ENCODE results near the gene DGUOK.

Gene DGUOK

DNA sequence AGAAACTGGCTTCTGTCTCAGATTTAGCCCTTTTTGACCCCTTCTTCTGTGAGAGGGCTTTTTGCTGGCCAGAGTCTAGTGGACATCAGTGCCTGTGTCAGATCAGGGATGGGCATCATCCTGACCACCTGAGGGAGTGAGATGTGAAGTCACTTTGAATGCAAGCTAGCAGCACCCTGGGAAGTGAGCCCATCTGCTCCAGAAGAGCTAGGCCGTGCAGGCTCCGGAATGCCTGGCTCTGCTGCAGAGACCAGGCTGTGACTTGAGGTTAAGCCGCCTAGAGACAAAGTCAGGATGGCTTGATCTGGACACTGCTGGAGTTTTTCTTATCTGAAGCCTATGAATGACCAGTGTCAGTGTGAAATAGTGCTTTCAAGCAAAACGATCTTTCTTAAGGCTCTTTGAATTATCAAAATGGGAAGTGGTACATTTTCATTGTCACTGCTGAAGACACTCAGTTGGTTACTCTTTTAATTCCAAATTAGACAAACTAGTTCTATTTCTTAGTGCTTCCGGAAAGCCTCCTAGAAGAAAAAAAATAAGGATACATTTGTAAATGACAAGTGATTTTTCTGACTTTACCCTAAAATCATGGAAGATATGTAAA lies 20.8 kb downstream of the DGUOK start:
- no peak for TF ChIP-seq EZH2 (IDR thresholded peaks at IDR 0.05; ENCODE audit: borderline replicate concordance, low read length)
- TF ChIP-seq, protein P1, sequence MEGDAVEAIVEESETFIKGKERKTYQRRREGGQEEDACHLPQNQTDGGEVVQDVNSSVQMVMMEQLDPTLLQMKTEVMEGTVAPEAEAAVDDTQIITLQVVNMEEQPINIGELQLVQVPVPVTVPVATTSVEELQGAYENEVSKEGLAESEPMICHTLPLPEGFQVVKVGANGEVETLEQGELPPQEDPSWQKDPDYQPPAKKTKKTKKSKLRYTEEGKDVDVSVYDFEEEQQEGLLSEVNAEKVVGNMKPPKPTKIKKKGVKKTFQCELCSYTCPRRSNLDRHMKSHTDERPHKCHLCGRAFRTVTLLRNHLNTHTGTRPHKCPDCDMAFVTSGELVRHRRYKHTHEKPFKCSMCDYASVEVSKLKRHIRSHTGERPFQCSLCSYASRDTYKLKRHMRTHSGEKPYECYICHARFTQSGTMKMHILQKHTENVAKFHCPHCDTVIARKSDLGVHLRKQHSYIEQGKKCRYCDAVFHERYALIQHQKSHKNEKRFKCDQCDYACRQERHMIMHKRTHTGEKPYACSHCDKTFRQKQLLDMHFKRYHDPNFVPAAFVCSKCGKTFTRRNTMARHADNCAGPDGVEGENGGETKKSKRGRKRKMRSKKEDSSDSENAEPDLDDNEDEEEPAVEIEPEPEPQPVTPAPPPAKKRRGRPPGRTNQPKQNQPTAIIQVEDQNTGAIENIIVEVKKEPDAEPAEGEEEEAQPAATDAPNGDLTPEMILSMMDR (IDR thresholded peaks at IDR 0.05; ENCODE audit: low read length): no peak
- Histone ChIP-seq H3K27ac (ENCODE audit: low read depth, low read length, poor library complexity, severe bottlenecking) (no peak overlapping the region), H3K36me3 (ENCODE audit: insufficient read depth, low read length) (peaks cover 95% of the 10 kb centered on the region), H4K20me1 (ENCODE audit: insufficient read depth, low read length) (no peaks in the 10 kb centered on the region), H3K4me1 (ENCODE audit: insufficient read depth, low read length, severe bottlenecking) (no peaks in the 10 kb centered on the region), H3F3A (ENCODE audit: insufficient read depth, low read length) (no peaks in the 10 kb centered on the region), H3K9me3 (ENCODE audit: low read length) (no peaks in the 10 kb centered on the region), H3K4me2 (ENCODE audit: low read length) (no peak overlapping the region), H3K9me2 (ENCODE audit: low read depth, low read length) (no peaks in the 10 kb centered on the region), H3K4me3 (ENCODE audit: low read depth, low read length, poor library complexity, severe bottlenecking) (no peak overlapping the region), H3K27me3 (ENCODE audit: insufficient read depth, low read length) (no peaks in the 10 kb centered on the region), H3K79me2 (ENCODE audit: insufficient read depth, low read length) (peaks cover 5% of the 10 kb centered on the region), H2AFZ (ENCODE audit: low read length) (no peak overlapping the region), H3K9ac (ENCODE audit: low read length) (no peak overlapping the region)

DNA sequence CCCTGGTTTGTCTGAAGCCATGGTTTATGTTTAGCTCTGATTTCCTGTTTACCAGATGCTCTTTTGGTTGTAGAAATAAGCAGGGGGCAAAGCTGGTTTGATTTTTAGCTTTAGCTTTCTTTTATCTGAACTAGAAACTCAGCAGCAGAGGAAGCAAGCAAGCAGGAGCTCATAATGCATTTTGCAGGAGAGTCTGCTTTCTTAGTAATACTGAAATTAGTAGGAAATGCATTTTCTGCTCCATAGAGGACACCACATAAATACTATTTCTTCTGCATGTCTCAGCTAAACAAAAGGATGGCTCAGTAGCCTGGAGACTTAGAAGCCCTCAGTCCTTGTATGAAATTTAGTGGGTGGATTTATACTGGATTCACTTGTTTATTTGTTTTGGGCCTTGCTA lies 23.1 kb downstream of the DGUOK start:
- H3K9me2 ChIP-seq (ENCODE audit: low read depth, low read length): no peaks in the 10 kb centered on the region
- no peaks in the 10 kb centered on the region for H3K4me1 ChIP-seq (ENCODE audit: insufficient read depth, low read length, severe bottlenecking)
- no peaks in the 10 kb centered on the region for H3K9me3 ChIP-seq (ENCODE audit: low read length)
- H3F3A ChIP-seq (ENCODE audit: insufficient read depth, low read length): no peaks in the 10 kb centered on the region
- no peak overlapping the region for H2AFZ ChIP-seq (ENCODE audit: low read length)
- H3K27me3 ChIP-seq (ENCODE audit: insufficient read depth, low read length): no peaks in the 10 kb centered on the region
- TF ChIP-seq EZH2 (IDR thresholded peaks at IDR 0.05; ENCODE audit: borderline replicate concordance, low read length): no peak
- TF ChIP-seq, protein P1 (IDR thresholded peaks at IDR 0.05; ENCODE audit: low read length): no peak
- H3K4me2 ChIP-seq (ENCODE audit: low read length): no peak overlapping the region
- no peaks in the 10 kb centered on the region for H3K79me2 ChIP-seq (ENCODE audit: insufficient read depth, low read length)
- H3K4me3 ChIP-seq (ENCODE audit: low read depth, low read length, poor library complexity, severe bottlenecking): no peak overlapping the region
- no peaks in the 10 kb centered on the region for H4K20me1 ChIP-seq (ENCODE audit: insufficient read depth, low read length)
- peaks cover 91% of the 10 kb centered on the region for H3K36me3 ChIP-seq (ENCODE audit: insufficient read depth, low read length)
- H3K9ac ChIP-seq (ENCODE audit: low read length): no peak overlapping the region
- no peak overlapping the region for H3K27ac ChIP-seq (ENCODE audit: low read depth, low read length, poor library complexity, severe bottlenecking)

GRCh38 chr2:73952499-73953446 lies 26.1 kb downstream of the DGUOK start:
- TF ChIP-seq, protein P1 (IDR thresholded peaks at IDR 0.05; ENCODE audit: low read length): no peak
- no peak for TF ChIP-seq EZH2 (IDR thresholded peaks at IDR 0.05; ENCODE audit: borderline replicate concordance, low read length)
- Histone ChIP-seq H4K20me1 (ENCODE audit: insufficient read depth, low read length) (no peaks in the 10 kb centered on the region), H3K36me3 (ENCODE audit: insufficient read depth, low read length) (peaks cover 90% of the 10 kb centered on the region), H2AFZ (ENCODE audit: low read length) (no peak overlapping the region), H3K9ac (ENCODE audit: low read length) (no peak overlapping the region), H3K79me2 (ENCODE audit: insufficient read depth, low read length) (no peaks in the 10 kb centered on the region), H3K27ac (ENCODE audit: low read depth, low read length, poor library complexity, severe bottlenecking) (no peak overlapping the region), H3F3A (ENCODE audit: insufficient read depth, low read length) (no peaks in the 10 kb centered on the region), H3K27me3 (ENCODE audit: insufficient read depth, low read length) (no peaks in the 10 kb centered on the region), H3K4me1 (ENCODE audit: insufficient read depth, low read length, severe bottlenecking) (no peaks in the 10 kb centered on the region), H3K4me2 (ENCODE audit: low read length) (no peak overlapping the region), H3K9me3 (ENCODE audit: low read length) (no peaks in the 10 kb centered on the region), H3K4me3 (ENCODE audit: low read depth, low read length, poor library complexity, severe bottlenecking) (no peak overlapping the region), H3K9me2 (ENCODE audit: low read depth, low read length) (no peaks in the 10 kb centered on the region)

All from OCI-LY1 (cell line).